PC-3 (cell line): ENCODE measurements around the gene SQOR. TPM values are rescaled to one million over a fixed set of nuclear protein-coding genes. Genes with fewer than 3 reads are reported as not detected.

Experiments used
- ATAC-seq: fragments of 200-7000 bp; cut with Tn5 transposase; 2 replicates; pipeline ENCODE4 v1.9.1; 2020; ENCODE audit warnings: mild to moderate bottlenecking, moderate library complexity
- BruUV-seq: library from RNA; stranded (reverse); fragments of 400-500 nt; replicated peaks from 2 replicates; lab custom pipeline; 2021; lab: Mats Ljungman, UMichigan
- CTCF ChIA-PET: fragments of 300-600 bp; sonication (Branson Sonifier 250); formaldehyde crosslinking; loops from one replicate; lab custom pipeline; 2022; ENCODE audit warnings: antibody characterized with exemption; lab: Charles Lee
- POLR2A ChIA-PET: fragments of 300-600 bp; sonication (Branson Sonifier 250); formaldehyde crosslinking; loops from one replicate; lab custom pipeline; 2022; ENCODE audit warnings: antibody characterized with exemption; ENCODE audit not compliant: unreplicated experiment; lab: Charles Lee
- DNase-seq: peaks from one replicate; pipeline ENCODE4 v3.0.0-alpha.2; 2015
- H2AFZ ChIP-seq: fragments of 300-600 bp; sonication (generic); 2 replicates; pipeline ENCODE4 v1.6.0; 2016; ENCODE audit warnings: antibody characterized with exemption, low read length
- H3F3A ChIP-seq: fragments of 300-600 bp; sonication (generic); one replicate; pipeline ENCODE4 v1.6.0; 2017; ENCODE audit warnings: antibody characterized with exemption, low read length, control low read depth, mild to moderate bottlenecking; ENCODE audit not compliant: unreplicated experiment
- H3K27ac ChIP-seq: fragments of 300-600 bp; sonication (generic); 2 replicates; pipeline ENCODE4 v1.5.1; 2016; ENCODE audit warnings: mild to moderate bottlenecking, low read length
- H3K27me3 ChIP-seq: fragments of 300-600 bp; sonication (generic); 2 replicates; pipeline ENCODE4 v1.6.1; 2016; ENCODE audit warnings: low read length, mixed read lengths
- H3K36me3 ChIP-seq: fragments of 300-600 bp; sonication (generic); 2 replicates; pipeline ENCODE4 v1.6.1; 2016; ENCODE audit warnings: low read depth, mixed run types, low read length, mixed read lengths
- H3K4me1 ChIP-seq: fragments of 300-600 bp; sonication (generic); 2 replicates; pipeline ENCODE4 v1.5.1; 2016; ENCODE audit warnings: low read length; ENCODE audit not compliant: insufficient read depth
- H3K4me2 ChIP-seq: fragments of 300-600 bp; sonication (generic); 2 replicates; pipeline ENCODE4 v1.6.0; 2016; ENCODE audit warnings: low read length
- H3K4me3 ChIP-seq: fragments of 300-600 bp; sonication (generic); 2 replicates; pipeline ENCODE4 v1.5.1; 2016; ENCODE audit warnings: mild to moderate bottlenecking, low read length, mixed read lengths
- H3K79me2 ChIP-seq: fragments of 300-600 bp; sonication (generic); 2 replicates; pipeline ENCODE4 v1.6.1; 2017; ENCODE audit warnings: low read length, mixed read lengths
- H3K9ac ChIP-seq: fragments of 300-600 bp; sonication (generic); 2 replicates; pipeline ENCODE4 v1.6.0; 2016; ENCODE audit warnings: mild to moderate bottlenecking, low read length
- H3K9me2 ChIP-seq: fragments of 300-600 bp; sonication (generic); replicated peaks from 2 replicates; pipeline ENCODE4 v1.6.1; 2016; ENCODE audit warnings: mixed run types, low read length, mixed read lengths
- H3K9me3 ChIP-seq: fragments of 300-600 bp; sonication (generic); 2 replicates; pipeline ENCODE4 v1.6.1; 2016; ENCODE audit warnings: low read length, mixed read lengths
- H4K20me1 ChIP-seq: fragments of 300-600 bp; sonication (generic); 2 replicates; pipeline ENCODE4 v1.6.1; 2016; ENCODE audit warnings: low read length, mixed read lengths
- CTCF ChIP-seq: fragments of 300-600 bp; sonication (generic); conservative IDR thresholded peaks from 2 replicates; pipeline ENCODE4 v1.5.1; 2017; ENCODE audit warnings: antibody characterized with exemption, low read depth, mild to moderate bottlenecking, low read length
- EZH2 ChIP-seq: fragments of 300-600 bp; sonication (generic); IDR thresholded peaks from one replicate; pipeline ENCODE4 v1.6.1; 2017; ENCODE audit warnings: antibody characterized with exemption, mild to moderate bottlenecking, low read length; ENCODE audit not compliant: unreplicated experiment
- EZH2phosphoT487 ChIP-seq: fragments of 300-600 bp; sonication (generic); IDR thresholded peaks from 2 replicates; pipeline ENCODE4 v1.6.1; 2018; ENCODE audit warnings: mild to moderate bottlenecking, antibody characterized with exemption, low read length, borderline replicate concordance
- intact Hi-C: fragments of 100-400 bp; cut with micrococcal nuclease; formaldehyde crosslinking; loops from 2 replicates; pipeline ENCODE4 v1.9.0; 2023
- total RNA-seq: library from RNA; depleted of rRNA; stranded (reverse); fragments of >200 nt; gene quantifications from 2 replicates; pipeline ENCODE4 v1.2.3, GENCODE V29; 2014; rRNA removed

SQOR gene
- total RNA-seq, 1 experiment from 2014 or later = 86.1 TPM

GRCh38 chr15:45732662-45733061, 97.8 kb downstream of the SQOR start:
- CTCF ChIA-PET = no interaction called here
- POLR2A ChIA-PET = no interaction called here

GRCh38 chr15:45734260-45734711, 99.5 kb downstream of the SQOR start:
- no peak overlapping the region for H3K4me3 ChIP-seq
- H3K4me1 ChIP-seq = peaks cover under 1% of the 10 kb centered on the region; the same call in 1 of the 2 replicates
- no peaks in the 10 kb centered on the region for H3K79me2 ChIP-seq
- H3K9ac ChIP-seq = no peak overlapping the region
- no peak for DNase-seq
- H3F3A ChIP-seq = no peaks in the 10 kb centered on the region
- BruUV-seq = no TSS peak
- CTCF ChIA-PET = no interaction called here
- H4K20me1 ChIP-seq = no peaks in the 10 kb centered on the region
- H3K9me2 ChIP-seq = no peaks in the 10 kb centered on the region
- POLR2A ChIA-PET = no interaction called here
- no peaks in the 10 kb centered on the region for H3K27me3 ChIP-seq
- no peaks in the 10 kb centered on the region for H3K36me3 ChIP-seq
- intact Hi-C loops = no loop called here
- TF ChIP-seq EZH2 = no peak
- no peak for TF ChIP-seq CTCF
- TF ChIP-seq EZH2phosphoT487 = no peak
- no peak overlapping the region for H2AFZ ChIP-seq
- no peak for ATAC-seq
- no peak overlapping the region for H3K4me2 ChIP-seq
- H3K27ac ChIP-seq = no peak overlapping the region
- H3K9me3 ChIP-seq = no peaks in the 10 kb centered on the region

More at GRCh38 chr15:45732662-45733061, 97.8 kb downstream of the SQOR start:
- TF ChIP-seq CTCF = no peak
- no peak for TF ChIP-seq EZH2
- TF ChIP-seq EZH2phosphoT487 = no peak
- no peaks in the 10 kb centered on the region for H3K9me2 ChIP-seq
- H4K20me1 ChIP-seq = no peaks in the 10 kb centered on the region
- ATAC-seq = no peak
- H3K9me3 ChIP-seq = no peaks in the 10 kb centered on the region
- no peaks in the 10 kb centered on the region for H3F3A ChIP-seq
- no peaks in the 10 kb centered on the region for H3K79me2 ChIP-seq
- no peak overlapping the region for H2AFZ ChIP-seq
- no peak for DNase-seq
- H3K4me3 ChIP-seq = no peak overlapping the region
- H3K36me3 ChIP-seq = no peaks in the 10 kb centered on the region
- H3K4me2 ChIP-seq = no peak overlapping the region
- H3K27ac ChIP-seq = no peak overlapping the region
- H3K9ac ChIP-seq = no peak overlapping the region
- peaks cover 4% of the 10 kb centered on the region; the same call in 1 of the 2 replicates for H3K4me1 ChIP-seq
- intact Hi-C loops = no loop called here
- no TSS peak for BruUV-seq
- no peaks in the 10 kb centered on the region for H3K27me3 ChIP-seq

Other genes starting within 250 kb of the SQOR start
- 1.3 and 1.4 TPM in 2 replicates for gene SLC30A4, start 112.3 kb upstream of the SQOR start, total RNA-seq
- 28.6 and 40.1 TPM in 2 replicates for gene BLOC1S6, start 47.6 kb upstream of the SQOR start, total RNA-seq